ENCODE data around the gene HMBS.

- TF ChIP-seq CTCF (IDR thresholded peaks at IDR 0.05 in 4 of 5, conservative IDR thresholded peaks at IDR 0.05 in 1 of 5) (no peak), POLR2A (IDR thresholded peaks at IDR 0.05) (no peak)
Observed at GRCh38 chr11:119088406-119088805, 3.7 kb downstream of the HMBS start.

Measured in gastrocnemius medialis (tissue), 4 donors.